Measurements from ENCODE around the gene MYO5A. TPM values are rescaled to one million over a fixed set of nuclear protein-coding genes. Genes with fewer than 3 reads are reported as not detected.

Gene MYO5A
- total RNA-seq, 1 experiment from 2014 or later: 17.6 TPM

- H3K4me2 ChIP-seq (ENCODE audit: low read length): no peak overlapping the region
- H3K9ac ChIP-seq (ENCODE audit: low read length): no peak overlapping the region
- TF ChIP-seq POLR2A (IDR thresholded peaks at IDR 0.05; ENCODE audit: borderline replicate concordance, extremely low read depth, insufficient read depth, insufficient read length): no peak
- TF ChIP-seq REST (IDR thresholded peaks at IDR 0.05; ENCODE audit: low read depth): no peak
- TF ChIP-seq, protein P1, sequence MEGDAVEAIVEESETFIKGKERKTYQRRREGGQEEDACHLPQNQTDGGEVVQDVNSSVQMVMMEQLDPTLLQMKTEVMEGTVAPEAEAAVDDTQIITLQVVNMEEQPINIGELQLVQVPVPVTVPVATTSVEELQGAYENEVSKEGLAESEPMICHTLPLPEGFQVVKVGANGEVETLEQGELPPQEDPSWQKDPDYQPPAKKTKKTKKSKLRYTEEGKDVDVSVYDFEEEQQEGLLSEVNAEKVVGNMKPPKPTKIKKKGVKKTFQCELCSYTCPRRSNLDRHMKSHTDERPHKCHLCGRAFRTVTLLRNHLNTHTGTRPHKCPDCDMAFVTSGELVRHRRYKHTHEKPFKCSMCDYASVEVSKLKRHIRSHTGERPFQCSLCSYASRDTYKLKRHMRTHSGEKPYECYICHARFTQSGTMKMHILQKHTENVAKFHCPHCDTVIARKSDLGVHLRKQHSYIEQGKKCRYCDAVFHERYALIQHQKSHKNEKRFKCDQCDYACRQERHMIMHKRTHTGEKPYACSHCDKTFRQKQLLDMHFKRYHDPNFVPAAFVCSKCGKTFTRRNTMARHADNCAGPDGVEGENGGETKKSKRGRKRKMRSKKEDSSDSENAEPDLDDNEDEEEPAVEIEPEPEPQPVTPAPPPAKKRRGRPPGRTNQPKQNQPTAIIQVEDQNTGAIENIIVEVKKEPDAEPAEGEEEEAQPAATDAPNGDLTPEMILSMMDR (IDR thresholded peaks at IDR 0.05 in 2 of 3, conservative IDR thresholded peaks at IDR 0.05 in 1 of 3; ENCODE audit: borderline replicate concordance in 1 of 3, insufficient read depth in 1 of 3, low read depth in 2 of 3, low read length in 2 of 3): no peak
- no peak for TF ChIP-seq JUND (IDR thresholded peaks at IDR 0.05)
- TF ChIP-seq TCF7L2 (IDR thresholded peaks at IDR 0.05; ENCODE audit: borderline replicate concordance, extremely low read depth, insufficient read depth, insufficient read length): no peak
- TF ChIP-seq, protein P2, sequence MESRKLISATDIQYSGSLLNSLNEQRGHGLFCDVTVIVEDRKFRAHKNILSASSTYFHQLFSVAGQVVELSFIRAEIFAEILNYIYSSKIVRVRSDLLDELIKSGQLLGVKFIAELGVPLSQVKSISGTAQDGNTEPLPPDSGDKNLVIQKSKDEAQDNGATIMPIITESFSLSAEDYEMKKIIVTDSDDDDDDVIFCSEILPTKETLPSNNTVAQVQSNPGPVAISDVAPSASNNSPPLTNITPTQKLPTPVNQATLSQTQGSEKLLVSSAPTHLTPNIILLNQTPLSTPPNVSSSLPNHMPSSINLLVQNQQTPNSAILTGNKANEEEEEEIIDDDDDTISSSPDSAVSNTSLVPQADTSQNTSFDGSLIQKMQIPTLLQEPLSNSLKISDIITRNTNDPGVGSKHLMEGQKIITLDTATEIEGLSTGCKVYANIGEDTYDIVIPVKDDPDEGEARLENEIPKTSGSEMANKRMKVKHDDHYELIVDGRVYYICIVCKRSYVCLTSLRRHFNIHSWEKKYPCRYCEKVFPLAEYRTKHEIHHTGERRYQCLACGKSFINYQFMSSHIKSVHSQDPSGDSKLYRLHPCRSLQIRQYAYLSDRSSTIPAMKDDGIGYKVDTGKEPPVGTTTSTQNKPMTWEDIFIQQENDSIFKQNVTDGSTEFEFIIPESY (IDR thresholded peaks at IDR 0.05; ENCODE audit: extremely low read depth, insufficient replicate concordance, low read length): no peak
- no peak for TF ChIP-seq EZH2 (IDR thresholded peaks at IDR 0.05)
- TF ChIP-seq ELF1 (IDR thresholded peaks at IDR 0.05; ENCODE audit: borderline replicate concordance, low read depth): no peak
- no peak for TF ChIP-seq RAD21 (IDR thresholded peaks at IDR 0.05; ENCODE audit: low read depth)
- no peak for TF ChIP-seq CEBPB (IDR thresholded peaks at IDR 0.05; ENCODE audit: low read depth)
- no peak for TF ChIP-seq YY1 (IDR thresholded peaks at IDR 0.05; ENCODE audit: extremely low read depth, insufficient replicate concordance, low read depth, low read length)
- TF ChIP-seq SP1 (IDR thresholded peaks at IDR 0.05; ENCODE audit: low read depth): no peak
- TF ChIP-seq MAX (IDR thresholded peaks at IDR 0.05): no peak
- TF ChIP-seq EGR1 (IDR thresholded peaks at IDR 0.05; ENCODE audit: low read depth): no peak
- no peak for TF ChIP-seq SIN3A (IDR thresholded peaks at IDR 0.05; ENCODE audit: low read depth)
- TF ChIP-seq CBX3 (IDR thresholded peaks at IDR 0.05; ENCODE audit: low read depth): no peak
- no peaks in the 10 kb centered on the region for H3K27me3 ChIP-seq (ENCODE audit: insufficient read depth, low read length)
- ChIA-PET CTCF (no interaction called here), POLR2A (no interaction called here), RAD21 (ENCODE audit: low non-redundant PET in 1 of 2, low total read pairs in 2 of 2, uncharacterized antibody in 2 of 2, unreplicated experiment in 2 of 2) (no interaction called here)
- no peaks in the 10 kb centered on the region for H4K20me1 ChIP-seq (ENCODE audit: insufficient read depth)
- BruUV-seq (replicated peaks): no TSS peak
- H3K4me3 ChIP-seq (replicated peaks in 1 of 2; ENCODE audit: low read depth in 1 of 2, low read length in 2 of 2): no peak overlapping the region
- no peaks in the 10 kb centered on the region for H3K9me2 ChIP-seq (ENCODE audit: insufficient read depth)
- H3K79me2 ChIP-seq (ENCODE audit: insufficient read depth, low read length): peaks cover 24% of the 10 kb centered on the region; the same call in 1 of the 2 replicates
- H3K4me1 ChIP-seq (ENCODE audit: control insufficient read depth in 1 of 2, insufficient read depth in 2 of 2, low read length in 2 of 2): peaks cover under 1 to 3% of the 10 kb centered on the region in 2 experiments; a peak in 2 of 4 replicates
- DNase-seq (ENCODE audit: low read depth, low spot score) (no peak), ATAC-seq (no peak)
- H3K36me3 ChIP-seq (ENCODE audit: control insufficient read depth in 1 of 2, insufficient read depth in 2 of 2, low read length in 2 of 2): peaks cover 7 to 10% of the 10 kb centered on the region in 2 experiments; a peak in 3 of 4 replicates
- no peak overlapping the region for H2AFZ ChIP-seq (ENCODE audit: low read depth, low read length, poor library complexity, severe bottlenecking)
- H3K27ac ChIP-seq (ENCODE audit: low read depth, low read length): no peak overlapping the region
- intact Hi-C loops (cut with micrococcal nuclease): no loop called here
- H3K9me3 ChIP-seq (ENCODE audit: control insufficient read depth in 1 of 2, insufficient read depth in 1 of 2, low read depth in 1 of 2, low read length in 2 of 2): no peaks in the 10 kb centered on the region
Measured at GRCh38 chr15:52283281-52283680, 245.4 kb downstream of the MYO5A start.

Data from HCT116 (cell line).